ENCODE measurements around the gene DDX1.

GRCh38 chr2:15588329-15588919 lies 3.2 kb upstream of the DDX1 start:
- TF ChIP-seq SP1 (IDR thresholded peaks at IDR 0.05) = no peak
- TF ChIP-seq FOXM1 (IDR thresholded peaks at IDR 0.05; ENCODE audit: borderline replicate concordance) = no peak
- TF ChIP-seq ZNF384 (IDR thresholded peaks at IDR 0.05) = no peak
- TF ChIP-seq HDGF (IDR thresholded peaks at IDR 0.05; ENCODE audit: borderline replicate concordance) = no peak

Data from HEK293T (cell line).